PC-9 (cell line): ENCODE measurements around the gene BICC1. TPM values are rescaled to one million over a fixed set of nuclear protein-coding genes. Genes with fewer than 3 reads are reported as not detected.

ENCODE experiments used
- BruUV-seq: library from RNA; stranded (reverse); fragments of 400-500 nt; replicated peaks from 2 replicates; lab custom pipeline; 2021; lab: Mats Ljungman, UMichigan
- CTCF ChIA-PET: fragments of 300-600 bp; sonication (Branson Sonifier 250); formaldehyde crosslinking; loops from one replicate; lab custom pipeline; 2022; ENCODE audit warnings: antibody characterized with exemption; lab: Charles Lee
- POLR2A ChIA-PET: fragments of 300-600 bp; sonication (Branson Sonifier 250); formaldehyde crosslinking; loops from one replicate; lab custom pipeline; 2022; ENCODE audit warnings: antibody characterized with exemption; ENCODE audit not compliant: unreplicated experiment; lab: Charles Lee
- DNase-seq, 2 experiments: peaks; one replicate each; pipeline versions ENCODE4 v3.0.0 to v3.0.0-alpha.2; 2015 to 2022; ENCODE audit warnings: mixed read lengths in 1 of 2
- H2AFZ ChIP-seq: fragments of 200-600 bp; sonication (generic); 2 replicates; pipeline ENCODE4 v1.8.1; 2017; ENCODE audit warnings: antibody characterized with exemption
- H3F3A ChIP-seq: fragments of 200-600 bp; sonication (generic); 2 replicates; pipeline ENCODE4 v1.8.1; 2017; ENCODE audit warnings: antibody characterized with exemption, mild to moderate bottlenecking, low read depth; ENCODE audit not compliant: insufficient read depth
- H3K27ac ChIP-seq: fragments of 200-600 bp; sonication (generic); 2 replicates; pipeline ENCODE4 v1.6.1; 2016; ENCODE audit warnings: mixed run types
- H3K27me3 ChIP-seq: fragments of 200-600 bp; sonication (generic); 2 replicates; pipeline ENCODE4 v1.6.1; 2016; ENCODE audit warnings: low read depth, mixed run types; ENCODE audit not compliant: insufficient read depth
- H3K36me3 ChIP-seq: fragments of 200-600 bp; sonication (generic); 2 replicates; pipeline ENCODE4 v1.6.1; 2016; ENCODE audit warnings: low read depth, mixed run types
- H3K4me1 ChIP-seq: fragments of 200-600 bp; sonication (generic); replicated peaks from 2 replicates; pipeline ENCODE4 v1.6.1; 2016; ENCODE audit warnings: mixed run types; ENCODE audit not compliant: insufficient read depth
- H3K4me2 ChIP-seq: fragments of 200-600 bp; sonication (generic); 2 replicates; pipeline ENCODE4 v1.6.1; 2017; ENCODE audit warnings: mixed run types
- H3K4me3 ChIP-seq: fragments of 200-600 bp; sonication (generic); 2 replicates; pipeline ENCODE4 v1.6.1; 2016; ENCODE audit warnings: mixed run types
- H3K79me2 ChIP-seq: fragments of 200-600 bp; sonication (generic); 2 replicates; pipeline ENCODE4 v1.6.1; 2017; ENCODE audit warnings: low read depth, mixed run types
- H3K9me2 ChIP-seq: fragments of 200-600 bp; sonication (generic); 2 replicates; pipeline ENCODE4 v1.8.1; 2017; ENCODE audit warnings: mild to moderate bottlenecking; ENCODE audit not compliant: insufficient read depth
- H3K9me3 ChIP-seq: fragments of 200-600 bp; sonication (generic); 2 replicates; pipeline ENCODE4 v1.8.1; 2016; ENCODE audit warnings: low read depth; ENCODE audit not compliant: insufficient read depth
- H4K20me1 ChIP-seq: fragments of 200-600 bp; sonication (generic); 2 replicates; pipeline ENCODE4 v1.8.1; 2017; ENCODE audit not compliant: insufficient read depth
- CTCF ChIP-seq: fragments of 200-600 bp; sonication (generic); conservative IDR thresholded peaks from 2 replicates; pipeline ENCODE4 v1.6.1; 2017; ENCODE audit warnings: mixed run types, antibody characterized with exemption, mild to moderate bottlenecking, moderate library complexity
- EZH2 ChIP-seq: fragments of 200-600 bp; sonication (generic); IDR thresholded peaks from 2 replicates; pipeline ENCODE4 v1.8.0; 2017; ENCODE audit warnings: antibody characterized with exemption, low read depth
- intact Hi-C: fragments of 100-400 bp; cut with micrococcal nuclease; formaldehyde crosslinking; loops from one replicate; pipeline ENCODE4 v1.10.0; 2022; ENCODE audit not compliant: unreplicated experiment
- total RNA-seq: library from RNA; stranded (reverse); gene quantifications from 2 replicates; pipeline ENCODE4 v1.2.3, GENCODE V29; 2021

Gene BICC1
- total RNA-seq, 1 experiment from 2014 or later, result not detected

GRCh38 chr10:58859526-58859925 is 346.9 kb downstream of the BICC1 start:
- POLR2A ChIA-PET, result no interaction called here
- intact Hi-C loops, result loop anchor here (10.0 kb wide), 1 partner anchor 65 kb away; no protein-coding TSS in a partner anchor
- Histone ChIP-seq H3K4me3 (no peak overlapping the region), H3F3A (no peaks in the 10 kb centered on the region), H3K36me3 (no peaks in the 10 kb centered on the region), H4K20me1 (no peaks in the 10 kb centered on the region), H3K27me3 (no peaks in the 10 kb centered on the region), H3K27ac (no peak overlapping the region), H3K9me2 (no peaks in the 10 kb centered on the region), H3K79me2 (no peaks in the 10 kb centered on the region), H3K4me1 (peaks cover 14% of the 10 kb centered on the region), H3K9me3 (no peaks in the 10 kb centered on the region), H3K4me2 (no peak overlapping the region), H2AFZ (no peak overlapping the region)
- CTCF ChIA-PET, result no interaction called here
- TF ChIP-seq EZH2 (no peak), CTCF (no peak)
- BruUV-seq, result no TSS peak
- no peak for DNase-seq

- Histone ChIP-seq H3K4me3 (no peak overlapping the region), H4K20me1 (no peaks in the 10 kb centered on the region), H3K4me1 (no peaks in the 10 kb centered on the region), H3K9me3 (no peaks in the 10 kb centered on the region), H2AFZ (no peak overlapping the region), H3K9me2 (no peaks in the 10 kb centered on the region), H3F3A (no peaks in the 10 kb centered on the region), H3K36me3 (no peaks in the 10 kb centered on the region), H3K27ac (no peak overlapping the region), H3K27me3 (no peaks in the 10 kb centered on the region), H3K79me2 (no peaks in the 10 kb centered on the region), H3K4me2 (no peak overlapping the region)
- DNase-seq, result no peak
- CTCF ChIA-PET, result no interaction called here
- intact Hi-C loops, result no loop called here
- TF ChIP-seq CTCF (no peak), EZH2 (no peak)
- POLR2A ChIA-PET, result no interaction called here
- BruUV-seq, result no TSS peak
Observed at GRCh38 chr10:58867683-58868082, 355.0 kb downstream of the BICC1 start.

GRCh38 chr10:58868736-58869435 is 356.2 kb downstream of the BICC1 start:
- POLR2A ChIA-PET, result no interaction called here
- TF ChIP-seq EZH2 (no peak), CTCF (no peak)
- intact Hi-C loops, result no loop called here
- Histone ChIP-seq H3K27me3 (no peaks in the 10 kb centered on the region), H4K20me1 (no peaks in the 10 kb centered on the region), H2AFZ (no peak overlapping the region), H3K4me3 (no peak overlapping the region), H3K4me2 (no peak overlapping the region), H3K9me2 (no peaks in the 10 kb centered on the region), H3F3A (no peaks in the 10 kb centered on the region), H3K4me1 (no peaks in the 10 kb centered on the region), H3K27ac (no peak overlapping the region), H3K36me3 (no peaks in the 10 kb centered on the region), H3K9me3 (no peaks in the 10 kb centered on the region), H3K79me2 (no peaks in the 10 kb centered on the region)
- CTCF ChIA-PET, result no interaction called here
- DNase-seq, result no peak
- BruUV-seq, result no TSS peak
